GM18517 (cell line): ENCODE data around the gene CLEC2L.

Experiments
- ATAC-seq: cut with Tn5 transposase; IDR thresholded peaks from one replicate; pipeline ENCODE4 v1.9.1; 2021; ENCODE audit warnings: mild to moderate bottlenecking, moderate library complexity; ENCODE audit not compliant: unreplicated experiment

The CLEC2L gene

GRCh38 chr7:139522830-139523198 lies 671 bp upstream of the CLEC2L start:
- ATAC-seq = no peak

GRCh38 chr7:139523968-139524815 lies 707 bp downstream of the CLEC2L start:
- no peak for ATAC-seq

GRCh38 chr7:139525239-139525638 lies 1.8 kb downstream of the CLEC2L start:
- no peak for ATAC-seq

- ATAC-seq = no peak
Observed at GRCh38 chr7:139525750-139526149, 2.3 kb downstream of the CLEC2L start.

GRCh38 chr7:139526578-139527544 lies 3.4 kb downstream of the CLEC2L start:
- no peak for ATAC-seq

GRCh38 chr7:139531094-139531493 lies 7.6 kb downstream of the CLEC2L start:
- no peak for ATAC-seq

- no peak for ATAC-seq
Observed at GRCh38 chr7:139532636-139533155, 9.2 kb downstream of the CLEC2L start.

- no peak for ATAC-seq
Observed at GRCh38 chr7:139534096-139534495, 10.6 kb downstream of the CLEC2L start.

- no peak for ATAC-seq
Observed at GRCh38 chr7:139534966-139535651, 11.6 kb downstream of the CLEC2L start.

GRCh38 chr7:139536152-139536551 lies 12.7 kb downstream of the CLEC2L start:
- ATAC-seq = no peak

- ATAC-seq = no peak
Observed at GRCh38 chr7:139538881-139539635, 15.6 kb downstream of the CLEC2L start.

GRCh38 chr7:139540203-139540602 lies 16.7 kb downstream of the CLEC2L start:
- ATAC-seq = no peak

- no peak for ATAC-seq
Observed at GRCh38 chr7:139541600-139542307, 18.3 kb downstream of the CLEC2L start.

- no peak for ATAC-seq
Observed at GRCh38 chr7:139542308-139543151, 19.0 kb downstream of the CLEC2L start.

- ATAC-seq = no peak
Observed at GRCh38 chr7:139543801-139544603, 20.5 kb downstream of the CLEC2L start.

GRCh38 chr7:139544645-139545044 lies 21.2 kb downstream of the CLEC2L start:
- ATAC-seq = no peak

GRCh38 chr7:139548302-139549028 lies 25.0 kb downstream of the CLEC2L start:
- ATAC-seq = no peak
